ENCODE data around the gene BHLHE40. TPM values are rescaled to one million over a fixed set of nuclear protein-coding genes. Genes with fewer than 3 reads are reported as not detected.

BHLHE40 gene
- total and polyA plus RNA-seq, 2 experiments from 2014 or later = 67.1 to 116 TPM

DNA sequence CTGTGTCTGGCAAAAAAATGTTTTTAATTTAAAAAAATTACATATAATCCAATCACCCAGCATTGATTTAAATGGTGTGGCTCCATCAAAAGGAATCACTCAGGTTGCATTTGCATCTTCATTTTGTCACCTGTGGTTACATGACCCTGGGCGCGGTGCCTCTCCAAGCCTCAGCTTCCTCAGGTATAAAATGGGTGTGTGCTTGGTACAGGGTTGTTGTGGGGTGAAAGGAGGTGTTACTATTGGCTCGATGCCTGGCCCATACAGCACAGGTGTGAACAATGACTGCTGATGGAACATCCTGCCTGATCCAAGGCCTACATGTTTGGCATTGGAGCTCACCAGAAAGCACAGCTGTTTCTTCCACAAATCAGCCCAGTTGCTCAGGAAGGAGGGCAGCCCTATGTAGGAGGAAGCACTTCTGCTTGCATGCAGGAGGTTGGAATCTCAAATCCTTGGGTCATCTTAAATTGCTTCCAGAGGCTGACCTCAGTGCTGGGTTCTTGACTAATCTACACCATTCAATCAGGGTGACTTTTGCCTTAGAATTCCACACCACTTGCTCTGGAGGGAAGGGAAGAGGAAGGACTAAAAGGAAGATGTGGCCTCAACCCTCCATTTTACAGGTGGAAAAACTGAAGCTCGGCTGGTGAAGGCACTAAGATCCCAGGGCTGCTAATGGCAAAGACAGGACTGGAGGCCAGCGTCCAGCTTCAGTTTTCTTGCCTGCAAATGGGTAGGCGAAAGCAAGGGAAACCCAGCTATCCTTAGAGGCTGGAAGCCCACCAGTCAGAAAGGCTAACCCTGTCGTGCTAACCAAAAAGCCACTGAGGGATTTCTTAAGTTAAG is 31.7 kb downstream of the BHLHE40 start:
- WGBS (ENCODE audit: low lambda C conversion rate, missing lambda C conversion rate) = 93% methylated on average over 7 of the region's 7 CpGs
- no peak for DNase-seq (ENCODE audit: low spot score)
- H3K27ac ChIP-seq = no peak overlapping the region
- H3K4me2 ChIP-seq = no peak overlapping the region
- no peaks in the 10 kb centered on the region for H4K20me1 ChIP-seq (ENCODE audit: insufficient read depth, poor library complexity, severe bottlenecking)
- H3K9me3 ChIP-seq (ENCODE audit: low read depth) = no peaks in the 10 kb centered on the region
- H3K4me1 ChIP-seq (ENCODE audit: insufficient read depth) = peaks cover 14% of the 10 kb centered on the region
- H3K9me2 ChIP-seq (replicated peaks; ENCODE audit: insufficient read depth) = no peaks in the 10 kb centered on the region
- no peak overlapping the region for H2AFZ ChIP-seq
- no peak overlapping the region for H3K4me3 ChIP-seq
- H3K79me2 ChIP-seq = no peaks in the 10 kb centered on the region
- no peak for TF ChIP-seq EZH2phosphoT487 (IDR thresholded peaks at IDR 0.05; ENCODE audit: low read depth, severe bottlenecking, unreplicated experiment)
- no peak for TF ChIP-seq CTCF (IDR thresholded peaks at IDR 0.05; ENCODE audit: poor library complexity)
- no peak for TF ChIP-seq EZH2 (IDR thresholded peaks at IDR 0.05; ENCODE audit: borderline replicate concordance)
- H3K27me3 ChIP-seq = no peaks in the 10 kb centered on the region
- no peaks in the 10 kb centered on the region for H3K36me3 ChIP-seq (replicated peaks; ENCODE audit: insufficient read depth, low read depth)

DNA sequence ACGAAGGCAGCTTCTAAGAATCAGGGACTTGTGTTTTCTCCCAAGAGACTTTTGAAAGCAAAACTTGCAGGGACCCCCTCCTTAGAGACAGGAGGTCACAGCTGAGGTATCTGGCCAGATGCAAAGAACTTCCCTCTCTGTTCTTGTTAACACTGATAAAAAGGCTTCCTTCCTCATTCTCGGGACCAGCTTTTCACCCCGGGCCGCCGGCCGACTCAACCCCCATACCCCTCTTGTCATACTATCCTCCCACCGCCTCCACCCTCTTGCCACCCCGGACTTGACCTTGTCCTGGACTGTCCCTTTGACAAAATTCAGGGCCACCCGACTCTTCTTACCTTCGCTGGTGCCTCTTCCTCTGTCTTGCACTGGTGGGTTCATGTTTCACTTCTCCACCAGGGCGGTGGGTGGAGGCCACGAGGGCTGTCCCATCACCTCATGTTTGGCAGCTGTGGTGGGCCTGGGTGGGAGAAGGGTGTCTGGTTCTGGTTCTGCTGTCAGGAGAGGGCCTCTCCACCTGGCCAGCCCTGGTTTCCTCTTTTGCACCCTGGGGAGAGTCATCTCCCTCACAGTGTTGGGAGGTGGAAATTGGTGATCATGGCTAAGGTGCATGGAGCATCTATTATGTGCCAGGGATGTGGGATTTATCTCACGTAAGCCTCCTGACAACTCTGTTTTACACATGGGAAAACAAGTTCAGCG is 32.5 kb downstream of the BHLHE40 start:
- H3K9me3 ChIP-seq (ENCODE audit: low read depth) = no peaks in the 10 kb centered on the region
- DNase-seq (ENCODE audit: low spot score) = no peak
- H3K36me3 ChIP-seq (replicated peaks; ENCODE audit: insufficient read depth, low read depth) = no peaks in the 10 kb centered on the region
- H3K79me2 ChIP-seq = no peaks in the 10 kb centered on the region
- no peaks in the 10 kb centered on the region for H3K9me2 ChIP-seq (replicated peaks; ENCODE audit: insufficient read depth)
- H3K4me2 ChIP-seq = no peak overlapping the region
- H4K20me1 ChIP-seq (ENCODE audit: insufficient read depth, poor library complexity, severe bottlenecking) = no peaks in the 10 kb centered on the region
- TF ChIP-seq EZH2 (IDR thresholded peaks at IDR 0.05; ENCODE audit: borderline replicate concordance) = no peak
- no peak for TF ChIP-seq EZH2phosphoT487 (IDR thresholded peaks at IDR 0.05; ENCODE audit: low read depth, severe bottlenecking, unreplicated experiment)
- TF ChIP-seq CTCF (IDR thresholded peaks at IDR 0.05; ENCODE audit: poor library complexity) = no peak
- no peaks in the 10 kb centered on the region for H3K27me3 ChIP-seq
- H3K27ac ChIP-seq = no peak overlapping the region
- WGBS (ENCODE audit: low lambda C conversion rate, missing lambda C conversion rate) = 76% methylated on average over 13 of the region's 14 CpGs
- peaks cover 15% of the 10 kb centered on the region for H3K4me1 ChIP-seq (ENCODE audit: insufficient read depth)
- no peak overlapping the region for H2AFZ ChIP-seq
- H3K4me3 ChIP-seq = no peak overlapping the region

DNA sequence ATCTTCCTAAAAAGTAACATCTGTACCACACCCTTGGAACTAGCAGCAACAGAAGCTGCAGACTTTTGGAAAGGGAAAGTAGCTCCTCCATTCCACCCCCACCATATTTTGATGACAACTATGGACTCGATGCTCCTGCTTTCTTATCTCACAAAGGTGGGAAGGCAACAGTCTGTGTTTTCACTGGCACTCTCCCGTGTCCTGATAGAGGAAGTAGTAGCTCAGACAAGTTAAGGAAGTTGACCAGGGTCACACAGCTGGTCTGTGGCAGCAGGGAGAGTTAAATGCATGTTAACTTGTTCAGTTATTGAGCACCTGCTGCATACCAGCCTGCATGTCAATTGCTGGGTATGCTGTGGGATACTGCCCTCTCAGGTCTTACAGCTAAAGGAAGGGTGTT is 33.1 kb downstream of the BHLHE40 start:
- no peaks in the 10 kb centered on the region for H3K9me2 ChIP-seq (replicated peaks; ENCODE audit: insufficient read depth)
- DNase-seq (ENCODE audit: low spot score) = no peak
- no peak overlapping the region for H2AFZ ChIP-seq
- no peaks in the 10 kb centered on the region for H3K36me3 ChIP-seq (replicated peaks; ENCODE audit: insufficient read depth, low read depth)
- H3K4me1 ChIP-seq (ENCODE audit: insufficient read depth) = peaks cover 21% of the 10 kb centered on the region
- no peaks in the 10 kb centered on the region for H3K79me2 ChIP-seq
- H4K20me1 ChIP-seq (ENCODE audit: insufficient read depth, poor library complexity, severe bottlenecking) = no peaks in the 10 kb centered on the region
- whole genome bisulfite sequencing (ENCODE audit: low lambda C conversion rate, missing lambda C conversion rate) = 62% methylated on average over 2 of the region's 2 CpGs
- no peak overlapping the region for H3K27ac ChIP-seq
- no peaks in the 10 kb centered on the region for H3K9me3 ChIP-seq (ENCODE audit: low read depth)
- TF ChIP-seq CTCF (IDR thresholded peaks at IDR 0.05; ENCODE audit: poor library complexity) (no peak), EZH2phosphoT487 (IDR thresholded peaks at IDR 0.05; ENCODE audit: low read depth, severe bottlenecking, unreplicated experiment) (no peak), EZH2 (IDR thresholded peaks at IDR 0.05; ENCODE audit: borderline replicate concordance) (no peak)
- no peaks in the 10 kb centered on the region for H3K27me3 ChIP-seq
- H3K4me2 ChIP-seq = no peak overlapping the region
- H3K4me3 ChIP-seq = no peak overlapping the region
